Lower leg skin (tissue), 4 donors: Measurements from ENCODE around the gene UPF1. TPM values are rescaled to one million over a fixed set of nuclear protein-coding genes. Genes with fewer than 3 reads are reported as not detected.

ENCODE experiments used
- DNase-seq, 2 donors: peaks; one replicate each; pipeline ENCODE4 v3.0.0-alpha.2; 2019; ENCODE audit warnings: low spot score in 2 of 2
- H3K4me3 ChIP-seq: fragments of 200-600 bp; sonication (generic); 2 replicates; pipeline ENCODE4 v1.5.1; 2017; ENCODE audit warnings: mild to moderate bottlenecking, low read depth; ENCODE audit not compliant: poor library complexity, severe bottlenecking
- CTCF ChIP-seq, 3 donors: fragments of 450-650 bp; IDR thresholded peaks; one replicate each; pipeline ENCODE4 v1.5.1; 2016; ENCODE audit warnings: antibody characterized with exemption in 3 of 3, mild to moderate bottlenecking in 3 of 3, moderate library complexity in 2 of 3
- POLR2A ChIP-seq, 2 donors: fragments of 450-650 bp; IDR thresholded peaks; one replicate each; pipeline ENCODE4 v1.6.1; 2016 to 2017; ENCODE audit warnings: antibody characterized with exemption in 2 of 2, mild to moderate bottlenecking in 1 of 2, moderate library complexity in 1 of 2
- WGBS, 2 donors: methylation state at CpG; one replicate each; pipeline ENCODE4 v1.1.5; 2018; 5-methylcytosine and 5-hydroxymethylcytosine counted together
- intact Hi-C: fragments of 100-400 bp; cut with DNase I; formaldehyde crosslinking; loops from one replicate; pipeline ENCODE4 v1.15.0; 2023; ENCODE audit warnings: low total_unique reads
- total RNA-seq, 4 donors: library from RNA; depleted of rRNA; stranded (reverse); fragments of >200 nt; gene quantifications; one replicate each; pipeline ENCODE4 v1.1.0, GENCODE V29; 2016

The UPF1 gene
- total RNA-seq, 4 donors from 2014 or later: 91.6 to 116 (median 102) TPM

GRCh38 chr19:18855647-18856384, 24.1 kb downstream of the UPF1 start:
- TF ChIP-seq CTCF (IDR thresholded peaks at IDR 0.05) (no peak), POLR2A (IDR thresholded peaks at IDR 0.05) (no peak)
- 92 to 93% methylated on average over 21 to 27 of the region's 27 CpGs for WGBS, 2 donors
- H3K4me3 ChIP-seq: no peak overlapping the region
- intact Hi-C loops: no loop called here
- no peak for DNase-seq

- TF ChIP-seq POLR2A (IDR thresholded peaks at IDR 0.05) (no peak), CTCF (IDR thresholded peaks at IDR 0.05) (no peak)
- DNase-seq: no peak
- no peak overlapping the region for H3K4me3 ChIP-seq
- intact Hi-C loops: no loop called here
- 83 to 84% methylated on average over 22 of the region's 22 CpGs for WGBS, 2 donors
These were observed 24.8 kb downstream of the UPF1 start for GRCh38 chr19:18856385-18857126.

GRCh38 chr19:18857223-18857622, 25.5 kb downstream of the UPF1 start:
- no peak overlapping the region for H3K4me3 ChIP-seq
- TF ChIP-seq POLR2A (IDR thresholded peaks at IDR 0.05): no peak
- no peak for TF ChIP-seq CTCF (IDR thresholded peaks at IDR 0.05)
- WGBS, 2 donors: 88 to 96% methylated on average over 13 of the region's 13 CpGs
- DNase-seq: no peak
- intact Hi-C loops: no loop called here

- intact Hi-C loops: no loop called here
- 88 to 91% methylated on average over 21 of the region's 21 CpGs for WGBS, 2 donors
- no peak for DNase-seq
- no peak overlapping the region for H3K4me3 ChIP-seq
- TF ChIP-seq POLR2A (IDR thresholded peaks at IDR 0.05) (no peak), CTCF (IDR thresholded peaks at IDR 0.05) (no peak)
These were observed 27.3 kb downstream of the UPF1 start for GRCh38 chr19:18858906-18859646.

- no peak overlapping the region for H3K4me3 ChIP-seq
- TF ChIP-seq CTCF (IDR thresholded peaks at IDR 0.05): no peak
- TF ChIP-seq POLR2A (IDR thresholded peaks at IDR 0.05): no peak
- intact Hi-C loops: no loop called here
- 84 to 86% methylated on average over 12 of the region's 12 CpGs for WGBS, 2 donors
- DNase-seq: no peak
These were observed 28.0 kb downstream of the UPF1 start for GRCh38 chr19:18859676-18860301.
